Liver (tissue), 3 donors: ENCODE data around the gene SERPINC1.

ENCODE experiments used
- CTCF ChIP-seq: fragments of 150-350 bp; IDR thresholded peaks from 2 replicates; pipeline ENCODE4 v1.5.1; 2017; ENCODE audit warnings: improper control_type of control experiment, low read depth, low read length; ENCODE audit not compliant: missing input control
- FOXA2 ChIP-seq: IDR thresholded peaks from 2 replicates; pipeline ENCODE4 v1.6.1; 2016; ENCODE audit warnings: antibody characterized with exemption
- GABPA ChIP-seq, 2 donors: IDR thresholded peaks in 1 of 2; conservative IDR thresholded peaks in 1 of 2; 2 replicates each; pipeline ENCODE4 v1.6.1; 2016; ENCODE audit warnings: antibody characterized with exemption in 2 of 2, mild to moderate bottlenecking in 1 of 2, moderate library complexity in 1 of 2
- HNF4G ChIP-seq: IDR thresholded peaks from 2 replicates; pipeline ENCODE4 v1.6.1; 2016; ENCODE audit warnings: antibody characterized with exemption
- NR2F2 ChIP-seq: IDR thresholded peaks from 2 replicates; pipeline ENCODE4 v1.6.1; 2016; ENCODE audit warnings: antibody characterized with exemption
- RAD21 ChIP-seq, 2 donors: IDR thresholded peaks; 2 replicates each; pipeline ENCODE4 v1.6.1; 2016; ENCODE audit warnings: antibody characterized with exemption in 2 of 2, mild to moderate bottlenecking in 2 of 2
- REST ChIP-seq: IDR thresholded peaks from 2 replicates; pipeline ENCODE4 v1.6.1; 2016; ENCODE audit warnings: antibody characterized with exemption, mild to moderate bottlenecking
- TAF1 ChIP-seq: conservative IDR thresholded peaks from 2 replicates; pipeline ENCODE4 v1.6.1; 2016; ENCODE audit warnings: antibody characterized with exemption, mild to moderate bottlenecking
- YY1 ChIP-seq: IDR thresholded peaks from 2 replicates; pipeline ENCODE4 v1.6.1; 2016; ENCODE audit warnings: antibody characterized with exemption, mild to moderate bottlenecking
- TF ChIP-seq, protein P1 (sequence below): IDR thresholded peaks from 2 replicates; pipeline ENCODE4 v1.6.1; 2016; ENCODE audit warnings: antibody characterized with exemption
- donor health status: healthy.
- donor health status: healthy.

DNA sequence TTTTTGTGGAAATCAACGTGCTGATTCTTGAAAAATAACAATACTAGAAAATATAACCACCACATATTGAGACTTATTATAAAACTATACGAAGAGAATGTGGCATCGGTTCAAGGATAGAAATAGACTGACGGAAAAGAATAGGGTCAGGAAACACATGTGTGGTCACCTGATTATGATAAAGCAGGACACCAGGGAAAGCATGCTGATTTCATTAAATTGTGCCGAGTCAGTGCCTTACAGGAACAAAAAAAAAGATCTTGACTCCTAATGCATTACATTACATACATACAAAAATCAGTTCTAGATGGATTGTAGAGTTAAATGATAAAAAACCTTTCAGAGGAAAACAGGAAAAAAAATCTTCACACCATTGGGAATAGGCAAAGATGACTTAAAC is 43.5 kb upstream of the SERPINC1 start:
- no peak for TF ChIP-seq YY1
- no peak for TF ChIP-seq CTCF
- TF ChIP-seq REST, result no peak
- no peak for TF ChIP-seq HNF4G
- no peak for TF ChIP-seq RAD21 (IDR thresholded peaks at IDR 0.05)
- no peak for TF ChIP-seq GABPA (IDR thresholded peaks at IDR 0.05 in 1 of 2, conservative IDR thresholded peaks at IDR 0.05 in 1 of 2)
- TF ChIP-seq FOXA2, result no peak
- TF ChIP-seq TAF1, result no peak
- TF ChIP-seq, protein P1, sequence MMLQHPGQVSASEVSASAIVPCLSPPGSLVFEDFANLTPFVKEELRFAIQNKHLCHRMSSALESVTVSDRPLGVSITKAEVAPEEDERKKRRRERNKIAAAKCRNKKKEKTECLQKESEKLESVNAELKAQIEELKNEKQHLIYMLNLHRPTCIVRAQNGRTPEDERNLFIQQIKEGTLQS, result no peak
- no peak for TF ChIP-seq NR2F2
